GM18507 (cell line): ENCODE results near the gene OR1G1.
"Not testable (repeated sequence)": the region's sequence is repeated elsewhere in the genome, so short reads cannot be mapped to it uniquely, and the experiment has no call there.

Source experiments
- DNase-seq: peaks from one replicate; pipeline ENCODE4 v3.0.0; 2011; ENCODE audit warnings: low read depth; ENCODE audit not compliant: insufficient read length; ENCODE audit errors: extremely low spot score
- FAIRE-seq: peaks from 2 replicates; lab custom pipeline; 2011; peaks lifted over from hg19 to GRCh38; lab: Jason Lieb, UNC

OR1G1 gene

DNA sequence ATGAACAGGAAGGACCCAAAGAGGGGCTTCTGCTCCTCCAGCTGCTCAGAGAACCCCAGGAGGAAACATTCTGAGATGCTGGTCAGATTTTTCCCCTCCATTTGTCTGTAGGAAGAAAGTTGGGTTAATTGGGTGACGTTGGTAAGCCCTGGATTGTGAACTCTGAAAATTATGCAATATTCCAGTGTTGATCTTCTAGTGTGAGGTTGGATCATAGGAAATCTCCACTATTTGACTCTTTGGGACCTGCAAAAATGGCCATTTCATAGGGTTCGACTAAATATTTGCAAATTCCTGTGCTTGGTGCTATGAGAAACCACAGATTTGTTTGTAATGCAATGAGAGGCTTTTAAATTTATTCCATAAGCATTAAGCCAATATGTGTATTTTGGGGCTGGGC lies at the start of gene OR1G1:
Gene OR1G1, minus strand, starts transcription at position 101 of the 400 bp plus-strand sequence. Its CDS starts 0 bp downstream, at position 101.
- no peak for FAIRE-seq
- DNase-seq, result no peak

DNA sequence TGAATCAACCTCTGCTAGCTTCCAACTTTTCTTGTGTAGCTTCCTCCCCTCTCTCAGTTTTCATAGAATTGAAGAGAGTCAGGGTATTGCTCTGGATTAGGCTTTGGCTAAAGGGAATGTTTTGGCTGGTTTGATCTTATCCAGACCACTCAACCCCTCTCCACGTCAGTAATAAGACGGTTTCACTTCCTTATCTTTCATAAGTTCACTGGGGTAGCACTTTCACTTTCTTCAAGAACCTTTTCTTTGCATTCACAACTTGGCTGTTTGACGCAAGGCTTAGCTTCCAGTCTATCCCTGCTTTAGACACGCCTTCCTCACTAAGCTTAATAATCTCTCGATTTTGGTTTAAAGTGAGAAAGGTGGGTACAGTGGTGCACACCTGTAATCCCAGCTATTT lies 40.2 kb upstream of the OR1G1 start:
- DNase-seq (peak; percentile 9), FAIRE-seq (peak; percentile 63)

DNA sequence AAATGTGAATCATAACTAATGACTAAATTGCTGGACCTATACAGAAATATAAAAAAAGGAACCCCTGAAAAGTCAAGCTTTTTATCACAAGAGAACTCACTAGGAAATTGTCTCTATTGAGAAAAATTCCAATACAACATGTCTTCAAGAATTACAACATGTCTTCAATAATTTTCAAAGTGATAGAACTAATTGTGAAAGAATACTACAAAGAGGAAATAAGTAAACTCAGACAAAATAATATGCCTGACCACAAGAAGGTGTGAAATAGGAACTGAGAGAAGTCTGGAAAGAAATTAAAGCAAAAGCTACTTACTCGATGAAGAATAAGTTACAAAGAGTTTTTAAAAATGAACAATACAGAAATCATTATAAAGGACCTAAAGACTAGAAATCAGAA lies 29.9 kb upstream of the OR1G1 start:
- no peak for FAIRE-seq
- no peak for DNase-seq

DNA sequence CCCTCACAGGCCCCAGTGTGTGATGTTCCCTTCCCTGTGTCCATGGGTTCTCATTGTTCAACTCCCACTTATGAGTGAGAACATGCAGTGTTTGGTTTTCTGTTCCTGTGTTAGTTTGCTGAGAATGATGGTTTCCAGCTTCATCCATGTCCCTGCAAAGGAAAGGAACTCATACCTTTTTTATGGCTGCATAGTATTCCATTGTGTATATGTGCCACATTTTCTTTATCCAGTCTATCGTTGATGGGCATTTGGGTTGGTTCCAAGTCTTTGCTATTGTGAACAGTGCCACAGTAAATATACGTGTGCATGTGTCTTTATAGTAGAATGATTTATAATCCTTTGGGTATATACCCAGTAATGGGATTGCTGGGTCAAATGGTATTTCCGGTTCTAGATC lies 10.1 kb upstream of the OR1G1 start:
- not testable (repeated sequence) for DNase-seq, FAIRE-seq

DNA sequence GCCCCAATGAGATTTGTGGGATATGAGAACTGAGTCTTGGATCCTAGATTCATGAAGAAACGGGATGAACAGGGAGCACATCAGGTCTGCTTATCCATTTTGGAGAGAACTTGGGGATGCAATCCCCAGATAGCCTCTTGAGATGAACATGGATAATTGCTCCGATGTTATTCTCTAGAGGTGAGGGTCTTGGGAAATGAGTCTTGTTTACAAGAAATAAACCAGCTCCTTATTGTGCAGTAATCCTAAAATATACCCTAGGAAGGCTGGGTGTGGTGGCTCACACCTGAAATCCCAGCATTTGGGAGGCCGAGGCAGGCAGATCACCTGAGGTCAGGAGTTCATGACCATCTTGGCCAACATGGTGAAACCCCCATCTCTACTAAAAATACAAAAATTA lies 23.0 kb downstream of the OR1G1 start, which contains the start of gene OR1D2:
Gene OR1D2, minus strand, starts transcription at position 101 of the 400 bp plus-strand sequence. CDS start 11,426 bp downstream, outside the sequence.
- DNase-seq (no peak), FAIRE-seq (no peak)
